Activated CD4-positive, CD25-positive, alpha-beta regulatory T cell treated with anti-CD3 and anti-CD28 coated beads, Interleukin-2, amount 50 U/mL, for 24 hours (primary cell): ENCODE measurements around the gene PCDH9.

ENCODE experiments used
- ATAC-seq, 2 donors: fragments of 150-1000 bp; cut with Tn5 transposase; one replicate each; pipeline ENCODE4 v1.10.0; 2021; ENCODE audit warnings: mild to moderate bottlenecking in 1 of 2, moderate library complexity in 1 of 2

PCDH9 gene

DNA sequence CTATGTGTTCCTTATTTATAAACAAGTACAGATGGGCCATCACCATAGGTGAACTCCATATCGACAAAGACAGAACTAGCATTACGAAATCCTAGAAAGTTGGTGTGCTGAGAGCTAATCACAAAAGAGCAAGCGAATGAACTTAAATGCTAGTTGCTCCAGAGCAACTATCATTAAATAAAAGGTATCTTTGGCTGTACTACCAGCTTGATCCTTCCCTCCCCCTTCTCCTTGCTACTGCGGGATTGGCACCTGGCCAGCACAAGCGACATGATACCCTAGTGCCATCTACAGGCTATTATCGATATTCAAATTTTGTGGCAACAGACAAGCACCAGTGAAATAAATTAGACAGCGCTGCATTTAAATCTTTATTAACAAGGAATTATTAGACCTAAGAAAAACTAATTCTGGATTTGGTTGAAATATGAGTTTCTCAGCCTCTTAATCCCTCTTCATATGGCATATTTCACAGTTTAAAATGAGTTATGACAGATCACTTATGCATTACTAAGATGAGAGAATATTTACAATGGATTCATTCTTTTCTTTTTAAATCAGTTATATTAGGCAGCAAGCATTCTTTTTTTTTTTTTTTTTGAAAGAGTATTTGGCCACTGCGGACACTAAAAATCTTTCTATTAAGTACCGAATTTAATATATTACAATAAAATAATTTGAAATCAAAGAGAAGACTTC, 5.8 kb downstream of the PCDH9 start:
- ATAC-seq, result peak in 1 of 2 donors; percentile 38

DNA sequence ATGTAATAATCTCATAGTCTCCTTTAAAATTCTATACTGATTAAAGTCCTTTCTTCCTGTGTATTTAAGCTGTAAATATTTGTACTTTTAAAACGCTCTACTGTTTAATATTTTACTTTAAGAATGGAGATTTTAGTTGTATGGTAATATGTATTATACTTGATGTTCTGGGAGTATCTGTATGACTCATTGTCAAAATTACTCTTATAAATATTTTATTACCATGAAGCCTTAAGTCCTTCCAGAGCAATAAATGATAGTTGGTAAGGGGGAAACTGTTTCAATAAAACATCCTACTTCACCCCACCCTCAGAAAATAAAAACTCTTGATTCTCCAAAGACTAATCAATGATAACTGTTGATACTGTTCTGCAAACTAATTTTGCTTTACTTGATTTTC, 6.4 kb downstream of the PCDH9 start:
- no peak for ATAC-seq

DNA sequence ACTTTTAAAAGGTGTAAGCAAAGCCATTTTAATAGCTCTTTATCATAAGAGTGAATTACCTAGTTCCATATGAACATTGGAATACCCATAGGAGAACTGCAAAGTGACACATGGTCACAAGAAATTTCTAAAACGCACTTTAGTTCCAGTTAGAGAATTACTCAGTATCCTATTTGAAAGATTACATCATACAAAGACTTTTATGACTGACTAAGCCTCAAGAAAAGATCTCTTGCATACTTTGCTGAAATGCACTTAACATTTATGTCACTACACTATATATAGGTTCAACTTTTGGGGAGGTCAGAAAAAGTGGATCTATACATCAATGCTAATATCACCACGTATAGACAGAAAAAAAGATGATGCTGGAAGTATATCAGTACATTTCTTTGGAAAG, 7.1 kb downstream of the PCDH9 start:
- ATAC-seq, result no peak

- peak in 1 of 2 donors; percentile 30 for ATAC-seq
Observed at GRCh38 chr13:67221630-67222226, 8.4 kb downstream of the PCDH9 start.

GRCh38 chr13:67219113-67219512, 11.0 kb downstream of the PCDH9 start:
- no peak for ATAC-seq

DNA sequence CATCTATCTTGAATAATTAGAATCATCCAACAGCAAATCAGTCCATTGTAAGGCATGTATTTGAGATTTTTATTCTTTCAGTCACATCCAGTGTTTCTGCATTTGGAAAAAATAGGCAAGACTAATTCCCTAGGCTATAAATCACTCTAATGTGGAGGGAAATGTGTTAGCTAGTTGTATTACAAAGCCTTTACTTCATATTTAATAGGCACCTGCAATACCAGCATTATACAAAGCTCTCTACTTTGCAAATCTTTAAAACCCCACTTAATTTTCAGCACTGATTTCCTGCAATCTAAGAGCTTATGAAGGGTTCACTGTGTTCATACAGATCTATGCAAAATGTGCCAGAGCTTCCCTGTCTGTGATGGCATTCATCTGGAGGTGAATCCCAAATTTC, 12.3 kb downstream of the PCDH9 start:
- ATAC-seq, result no peak

- no peak for ATAC-seq
Observed at GRCh38 chr13:67216864-67217263, 13.3 kb downstream of the PCDH9 start.

- ATAC-seq, result no peak
Observed at GRCh38 chr13:67210208-67210607, 19.9 kb downstream of the PCDH9 start.

DNA sequence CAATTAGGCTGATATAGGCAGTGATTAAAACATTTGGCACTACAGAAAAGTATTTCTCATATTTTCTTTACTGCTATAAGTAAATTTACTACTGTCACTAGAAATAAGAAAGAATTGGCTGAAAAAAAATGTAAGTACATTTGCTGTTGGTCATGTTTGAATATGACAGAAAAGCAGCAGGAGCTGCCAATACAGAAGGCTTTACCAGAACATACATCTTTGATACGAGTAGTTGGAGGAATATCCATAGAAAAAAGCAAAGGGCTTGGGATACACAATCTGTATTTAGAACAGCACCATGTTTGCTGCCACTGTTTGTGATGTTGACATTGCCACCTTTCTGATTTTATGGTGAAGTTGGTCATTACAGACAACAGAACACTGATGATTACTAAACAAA, 21.6 kb downstream of the PCDH9 start:
- ATAC-seq, result no peak

DNA sequence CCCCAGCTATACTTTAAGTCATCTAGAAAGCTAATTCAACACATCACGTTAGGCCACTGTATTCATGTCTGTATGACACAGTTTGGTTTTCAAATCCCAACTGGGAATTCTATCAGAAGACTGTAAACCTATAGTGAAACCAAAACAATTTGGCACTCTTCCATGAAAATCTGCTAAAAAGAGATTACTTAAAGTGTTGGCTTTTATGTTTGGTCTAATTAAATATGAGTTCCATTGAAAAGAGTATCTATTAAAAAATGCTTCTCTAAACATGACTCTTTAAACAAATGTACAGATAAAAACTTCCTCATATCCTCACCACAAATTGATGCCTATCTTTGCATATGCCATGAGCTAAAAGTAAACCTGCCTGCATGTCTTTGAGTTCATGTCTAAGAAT, 25.4 kb downstream of the PCDH9 start:
- no peak for ATAC-seq

GRCh38 chr13:67200605-67201004, 29.5 kb downstream of the PCDH9 start:
- ATAC-seq, result no peak

- ATAC-seq, result no peak
Observed at GRCh38 chr13:67200183-67200582, 30.0 kb downstream of the PCDH9 start.

- ATAC-seq, result no peak
Observed at GRCh38 chr13:67197704-67198103, 32.4 kb downstream of the PCDH9 start.

- ATAC-seq, result no peak
Observed at GRCh38 chr13:67193979-67194378, 36.2 kb downstream of the PCDH9 start.

- no peak for ATAC-seq
Observed at GRCh38 chr13:67192751-67193150, 37.4 kb downstream of the PCDH9 start.

DNA sequence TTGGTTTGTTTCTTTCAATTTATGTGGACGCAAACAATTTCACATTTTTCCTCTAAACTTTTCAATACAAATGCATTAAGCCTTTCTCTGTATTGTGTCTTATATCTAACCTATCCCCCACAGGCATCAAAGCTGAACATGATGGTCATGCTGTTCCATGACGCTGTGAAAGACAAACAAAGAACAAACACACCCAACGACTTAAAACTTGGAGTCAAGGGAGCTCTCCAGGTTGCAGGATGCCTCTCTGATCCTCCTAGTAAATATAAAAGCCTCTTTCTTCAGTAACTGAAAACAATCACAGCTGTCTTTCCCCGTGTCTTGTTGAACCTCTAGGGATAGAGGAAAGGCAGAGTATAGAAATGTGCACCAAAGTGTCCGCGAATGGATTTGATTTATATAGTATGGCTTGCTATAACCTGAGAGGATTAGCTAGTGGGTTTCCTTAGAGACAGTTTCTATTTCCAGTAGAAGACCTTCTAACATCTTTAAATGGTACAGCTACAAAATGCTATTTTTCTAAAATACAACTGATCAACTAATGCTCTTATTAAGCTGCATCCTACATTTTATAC, 43.1 kb downstream of the PCDH9 start:
- ATAC-seq, result no peak

- ATAC-seq, result no peak
Observed at GRCh38 chr13:67184247-67184646, 45.9 kb downstream of the PCDH9 start.

- no peak for ATAC-seq
Observed at GRCh38 chr13:67183151-67183550, 47.0 kb downstream of the PCDH9 start.

GRCh38 chr13:67175836-67176459, 54.2 kb downstream of the PCDH9 start:
- no peak for ATAC-seq

GRCh38 chr13:67168384-67168783, 61.8 kb downstream of the PCDH9 start:
- no peak for ATAC-seq

- no peak for ATAC-seq
Observed at GRCh38 chr13:67167420-67167819, 62.7 kb downstream of the PCDH9 start.

GRCh38 chr13:67161176-67161575, 69.0 kb downstream of the PCDH9 start:
- ATAC-seq, result no peak

DNA sequence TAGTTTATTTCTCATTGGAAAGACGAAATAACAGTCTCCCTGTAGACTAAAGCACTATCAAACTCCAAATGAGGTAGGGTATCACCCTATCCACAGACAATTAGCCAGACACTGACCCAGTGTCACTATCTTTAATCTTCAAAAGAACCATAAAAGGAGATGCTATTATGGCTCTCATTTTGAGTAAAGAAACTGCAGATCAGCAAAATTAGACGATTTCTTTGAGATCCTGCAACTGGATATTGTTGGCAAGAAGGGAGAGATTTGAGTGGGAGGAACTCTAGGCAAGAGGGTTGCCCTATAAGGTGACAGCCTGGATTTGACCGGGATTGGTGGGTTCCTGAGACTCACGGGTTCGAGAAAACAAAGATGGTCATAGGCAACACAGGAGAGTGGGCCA, 71.2 kb downstream of the PCDH9 start:
- no peak for ATAC-seq

DNA sequence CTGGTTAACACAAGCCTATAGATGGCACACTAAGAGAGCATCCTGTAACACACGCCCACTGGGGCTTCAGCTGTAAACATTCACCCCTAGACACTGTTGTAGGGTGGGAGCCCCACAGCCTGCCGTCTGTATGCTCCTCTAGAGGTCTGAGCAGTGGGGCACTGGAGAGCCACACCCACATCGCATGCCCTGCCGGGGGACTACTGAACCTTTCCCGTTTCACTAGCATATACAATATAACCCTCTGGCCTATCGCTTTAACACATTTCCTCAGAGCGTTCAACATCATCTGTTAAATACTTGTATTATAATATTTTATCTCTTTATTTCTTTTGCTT, 73.4 kb downstream of the PCDH9 start:
- no peak for ATAC-seq
